B cell (primary cell): Measurements from ENCODE around the gene SLC38A5. TPM values are rescaled to one million over a fixed set of nuclear protein-coding genes. Genes with fewer than 3 reads are reported as not detected.

ENCODE experiments used
- ATAC-seq: fragments of 200-7000 bp; cut with Tn5 transposase; one replicate; pipeline ENCODE4 v1.10.0; 2021; ENCODE audit warnings: low read depth, mild to moderate bottlenecking, moderate number of reproducible peaks, moderate library complexity
- CTCF ChIA-PET: fragments of 350-600 bp; sonication (Branson Sonifier 250); formaldehyde crosslinking; loops from one replicate; lab custom pipeline; 2021; ENCODE audit warnings: antibody characterized with exemption, inconsistent platforms; lab: Charles Lee
- POLR2A ChIA-PET: fragments of 350-600 bp; sonication (Branson Sonifier 250); formaldehyde crosslinking; loops from one replicate; lab custom pipeline; 2021; ENCODE audit warnings: antibody characterized with exemption; lab: Charles Lee
- DNase-seq: peaks from one replicate; pipeline ENCODE4 v3.0.0; 2013
- H2AFZ ChIP-seq: 2 replicates; pipeline ENCODE4 v1.6.1; 2012; ENCODE audit warnings: mild to moderate bottlenecking, low read depth, low read length; ENCODE audit not compliant: insufficient read depth, poor library complexity, severe bottlenecking
- H3K27ac ChIP-seq, 2 donors: 1 replicate in 1 of 2; 2 replicates in 1 of 2; pipeline ENCODE4 v1.5.1; 2012 to 2013; ENCODE audit warnings: low read length in 2 of 2, mild to moderate bottlenecking in 2 of 2, moderate library complexity in 1 of 2
- H3K27me3 ChIP-seq, 4 experiments: fragments of 200-600 bp in 1 of 4; sonication (generic) in 1 of 4; replicated peaks in 1 of 4; 1 replicate in 2 of 4; 2 replicates in 2 of 4; pipeline versions ENCODE4 v1.6.1 to v1.7.0; 2013 to 2016; ENCODE audit warnings: low read length in 3 of 4, mild to moderate bottlenecking in 2 of 4, mixed read lengths in 1 of 4, moderate library complexity in 1 of 4; ENCODE audit not compliant: insufficient read depth in 4 of 4, control insufficient read depth in 3 of 4; ENCODE audit errors: control extremely low read depth in 1 of 4
- H3K36me3 ChIP-seq, 2 experiments: replicated peaks in 1 of 2; 1 replicate in 1 of 2; 2 replicates in 1 of 2; pipeline versions ENCODE4 v1.6.1 to v1.7.1; 2013; ENCODE audit warnings: low read length in 1 of 2; ENCODE audit not compliant: insufficient read depth in 2 of 2, control insufficient read depth in 1 of 2; ENCODE audit errors: control extremely low read depth in 1 of 2, extremely low read depth in 1 of 2
- H3K4me1 ChIP-seq, 2 donors: fragments of 200-600 bp in 1 of 2; sonication (generic) in 1 of 2; 1 replicate in 1 of 2; 2 replicates in 1 of 2; pipeline versions ENCODE4 v1.5.1 to v1.6.1; 2013 to 2017; ENCODE audit warnings: low read length in 2 of 2; ENCODE audit not compliant: control insufficient read depth in 2 of 2, insufficient read depth in 2 of 2
- H3K4me2 ChIP-seq: replicated peaks from 2 replicates; pipeline ENCODE3; 2012; ENCODE audit warnings: mild to moderate bottlenecking, low read depth, low read length; ENCODE audit not compliant: poor library complexity, severe bottlenecking
- H3K4me3 ChIP-seq, 5 experiments: fragments of 200-600 bp in 1 of 5; sonication (generic) in 1 of 5; 1 replicate in 3 of 5; 2 replicates in 2 of 5; pipeline versions ENCODE4 v1.5.1 to v1.7.0; 2011 to 2016; ENCODE audit warnings: low read length in 4 of 5, mild to moderate bottlenecking in 4 of 5, low read depth in 2 of 5, control low read depth in 1 of 5, moderate library complexity in 1 of 5; ENCODE audit not compliant: insufficient read depth in 1 of 5; ENCODE audit errors: control extremely low read depth in 1 of 5, extremely low read depth in 1 of 5
- H3K79me2 ChIP-seq: fragments of 200-600 bp; sonication (generic); one replicate; pipeline ENCODE4 v1.6.0; 2016; ENCODE audit warnings: low read length; ENCODE audit not compliant: control insufficient read depth, insufficient read depth
- H3K9ac ChIP-seq: fragments of 200-600 bp; sonication (generic); 2 replicates; pipeline ENCODE4 v1.6.1; 2017; ENCODE audit warnings: mild to moderate bottlenecking, low read length, moderate library complexity
- H3K9me3 ChIP-seq, 3 donors: one replicate each; pipeline versions ENCODE4 v1.6.1 to v1.7.1; 2013; ENCODE audit warnings: low read length in 2 of 3; ENCODE audit not compliant: control insufficient read depth in 2 of 3, insufficient read depth in 1 of 3; ENCODE audit errors: control extremely low read depth in 1 of 3
- H4K20me1 ChIP-seq: 2 replicates; pipeline ENCODE4 v1.6.0; 2012; ENCODE audit warnings: mild to moderate bottlenecking, low read length; ENCODE audit not compliant: insufficient read depth, control insufficient read depth, poor library complexity, severe bottlenecking
- H3K27ac Mint-ChIP-seq: one replicate; pipeline ENCODE4 v1.8.0; 2021; ENCODE audit warnings: mixed read lengths
- H3K27me3 Mint-ChIP-seq: one replicate; pipeline ENCODE4 v1.8.0; 2021; ENCODE audit warnings: mixed read lengths
- H3K4me1 Mint-ChIP-seq: one replicate; pipeline ENCODE4 v1.8.0; 2021; ENCODE audit warnings: mixed read lengths
- H3K4me3 Mint-ChIP-seq: one replicate; pipeline ENCODE4 v1.8.0; 2021; ENCODE audit warnings: mixed read lengths
- H3K9me3 Mint-ChIP-seq: one replicate; pipeline ENCODE4 v1.8.0; 2022; ENCODE audit warnings: mixed read lengths; ENCODE audit not compliant: insufficient read depth
- EZH2 ChIP-seq: IDR thresholded peaks from 2 replicates; pipeline ENCODE4 v1.6.1; 2012; ENCODE audit warnings: borderline replicate concordance, low read depth, mild to moderate bottlenecking, moderate library complexity, low read length; ENCODE audit not compliant: insufficient read depth, poor library complexity, severe bottlenecking
- WGBS: methylation state at CpG from one replicate; pipeline ENCODE4 v1.1.5; 2013; ENCODE audit warnings: missing lambda C conversion rate; ENCODE audit not compliant: insufficient coverage; 5-methylcytosine and 5-hydroxymethylcytosine counted together
- intact Hi-C: fragments of 100-400 bp; cut with micrococcal nuclease; formaldehyde crosslinking; loops from one replicate; pipeline ENCODE4 v1.10.0; 2022
- polyA plus RNA-seq: library from polyadenylated mRNA; depleted of rRNA; stranded (reverse); fragments of >200 nt; gene quantifications from 2 replicates; pipeline ENCODE4 v1.2.3, GENCODE V29; 2012
- total RNA-seq, 2 donors: library from RNA; stranded (reverse); fragments of 120-200 nt in 1 of 2; gene quantifications; 1 replicate in 1 of 2; 2 replicates in 1 of 2; pipeline versions ENCODE4 v1.2.3 to v1.2.4, GENCODE V29; 2013 to 2022
- TF ChIP-seq, protein P1 (sequence below): fragments of 200-600 bp; IDR thresholded peaks from one replicate; pipeline ENCODE4 v1.8.0; 2022; ENCODE audit warnings: antibody characterized with exemption, mild to moderate bottlenecking

SLC38A5 gene
- total and polyA plus RNA-seq, 2 donors (not counting 1 experiment from before 2014, with no cell fraction given): 14.8 to 21.6 TPM

DNA sequence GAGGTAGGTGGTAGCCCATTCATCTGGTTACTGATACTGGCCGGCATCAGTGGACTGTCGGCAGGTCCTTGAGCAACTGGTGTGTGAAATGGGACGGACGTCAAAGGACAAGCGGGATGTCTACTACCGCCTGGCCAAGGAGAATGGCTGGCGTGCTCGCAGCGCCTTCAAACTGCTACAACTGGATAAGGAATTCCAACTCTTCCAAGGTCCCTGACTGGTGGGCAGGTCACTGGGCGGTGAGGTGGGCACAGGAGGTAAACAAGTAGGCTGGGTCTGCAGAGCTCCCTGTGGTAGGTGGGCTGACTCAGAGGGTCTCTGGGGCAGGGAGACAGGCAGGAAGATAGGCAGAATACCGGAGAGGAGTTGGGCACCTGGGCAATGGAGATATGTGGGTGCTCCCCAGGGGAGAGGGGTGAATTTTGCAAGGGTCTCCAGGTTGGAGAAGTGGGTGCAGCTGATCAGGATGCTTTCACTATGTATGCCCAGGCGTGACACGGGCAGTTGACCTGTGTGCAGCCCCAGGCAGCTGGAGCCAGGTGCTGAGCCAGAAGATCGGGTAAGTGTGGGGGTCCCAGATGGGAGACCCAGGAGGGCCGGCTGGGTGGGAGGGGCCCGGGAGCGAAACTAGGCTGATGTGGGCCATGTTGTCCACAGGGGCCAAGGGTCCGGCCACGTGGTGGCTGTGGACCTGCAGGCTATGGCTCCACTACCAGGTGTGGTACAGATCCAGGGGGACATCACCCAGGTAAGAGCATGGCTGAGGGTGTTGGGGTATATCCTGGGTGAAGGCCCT, 8.1 kb upstream of the SLC38A5 start:
- no peak overlapping the region for H3K4me2 ChIP-seq
- H3K79me2 ChIP-seq: peaks cover 9% of the 10 kb centered on the region
- no peaks in the 10 kb centered on the region for H3K27me3 ChIP-seq
- no peaks in the 10 kb centered on the region for H3K9me3 ChIP-seq
- H3K9ac ChIP-seq: no peak overlapping the region
- no peak overlapping the region for H3K4me3 ChIP-seq
- DNase-seq (no peak), ATAC-seq (no peak)
- TF ChIP-seq EZH2: no peak
- TF ChIP-seq, protein P1, sequence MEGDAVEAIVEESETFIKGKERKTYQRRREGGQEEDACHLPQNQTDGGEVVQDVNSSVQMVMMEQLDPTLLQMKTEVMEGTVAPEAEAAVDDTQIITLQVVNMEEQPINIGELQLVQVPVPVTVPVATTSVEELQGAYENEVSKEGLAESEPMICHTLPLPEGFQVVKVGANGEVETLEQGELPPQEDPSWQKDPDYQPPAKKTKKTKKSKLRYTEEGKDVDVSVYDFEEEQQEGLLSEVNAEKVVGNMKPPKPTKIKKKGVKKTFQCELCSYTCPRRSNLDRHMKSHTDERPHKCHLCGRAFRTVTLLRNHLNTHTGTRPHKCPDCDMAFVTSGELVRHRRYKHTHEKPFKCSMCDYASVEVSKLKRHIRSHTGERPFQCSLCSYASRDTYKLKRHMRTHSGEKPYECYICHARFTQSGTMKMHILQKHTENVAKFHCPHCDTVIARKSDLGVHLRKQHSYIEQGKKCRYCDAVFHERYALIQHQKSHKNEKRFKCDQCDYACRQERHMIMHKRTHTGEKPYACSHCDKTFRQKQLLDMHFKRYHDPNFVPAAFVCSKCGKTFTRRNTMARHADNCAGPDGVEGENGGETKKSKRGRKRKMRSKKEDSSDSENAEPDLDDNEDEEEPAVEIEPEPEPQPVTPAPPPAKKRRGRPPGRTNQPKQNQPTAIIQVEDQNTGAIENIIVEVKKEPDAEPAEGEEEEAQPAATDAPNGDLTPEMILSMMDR: no peak
- peaks cover 0 to 19% of the 10 kb centered on the region in 2 experiments for H3K36me3 ChIP-seq
- H2AFZ ChIP-seq: no peak overlapping the region
- H3K4me1 Mint-ChIP-seq: peaks cover 26% of the 10 kb centered on the region
- H3K4me1 ChIP-seq: peaks cover 4 to 19% of the 10 kb centered on the region in 2 donors
- H3K27me3 Mint-ChIP-seq: no peaks in the 10 kb centered on the region
- intact Hi-C loops: loop anchor here (2.0 to 5.0 kb wide), 4 partner anchors 44 to 819 kb away; partner anchors contain the start of genes EBP, HDAC6 and UXT
- H3K27ac Mint-ChIP-seq: no peak overlapping the region
- no peaks in the 10 kb centered on the region for H4K20me1 ChIP-seq
- ChIA-PET CTCF (no interaction called here), POLR2A (no interaction called here)
- no peak overlapping the region for H3K4me3 Mint-ChIP-seq
- 97% methylated on average over 17 of the region's 19 CpGs for WGBS
- peak overlapping the region in 1 of 2 donors; percentile 78 for H3K27ac ChIP-seq
- H3K9me3 Mint-ChIP-seq: no peaks in the 10 kb centered on the region

DNA sequence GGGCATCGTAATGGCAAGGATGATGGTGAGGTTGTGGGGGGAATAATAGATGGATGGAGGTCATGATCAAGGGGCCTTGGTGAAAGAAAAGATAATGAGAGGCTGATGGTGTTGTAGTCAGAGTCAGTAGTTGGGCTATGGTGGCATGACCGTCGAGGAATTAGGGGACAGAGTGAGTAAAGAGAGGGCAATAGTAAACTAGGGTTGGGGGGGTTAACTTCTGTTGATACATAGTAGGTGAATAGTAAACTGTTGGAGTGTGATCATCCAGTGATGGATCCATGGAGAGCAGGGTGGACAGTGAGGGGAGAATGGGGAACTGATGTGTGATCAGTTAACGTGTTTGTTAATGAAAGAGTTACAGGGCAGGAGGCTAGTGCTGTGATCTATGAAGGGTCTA, 6.9 kb upstream of the SLC38A5 start:
- H3K4me1 ChIP-seq: peaks cover 4 to 19% of the 10 kb centered on the region in 2 donors
- H3K9me3 ChIP-seq: no peaks in the 10 kb centered on the region
- CTCF ChIA-PET: interaction anchor here (0.6 kb wide), 1 partner anchor 814 kb away, joined by 3 read pairs; no protein-coding TSS in a partner anchor
- peaks cover 0 to 10% of the 10 kb centered on the region in 2 experiments for H3K36me3 ChIP-seq
- H3K27ac ChIP-seq: peak overlapping the region in 1 of 2 donors; percentile 78
- H3K9me3 Mint-ChIP-seq: no peaks in the 10 kb centered on the region
- peaks cover 9% of the 10 kb centered on the region for H3K79me2 ChIP-seq
- peak overlapping the region; percentile 46 to 83 (median 70) for H3K4me3 ChIP-seq
- H4K20me1 ChIP-seq: no peaks in the 10 kb centered on the region
- intact Hi-C loops: loop anchor here (1.0 to 5.0 kb wide), 6 partner anchors 31 to 818 kb away; partner anchors contain the start of genes EBP, HDAC6, PORCN and UXT
- H3K27me3 Mint-ChIP-seq: no peaks in the 10 kb centered on the region
- no peak for TF ChIP-seq EZH2
- TF ChIP-seq, protein P1: no peak
- peak overlapping the region; percentile 86 for H3K4me3 Mint-ChIP-seq
- peak overlapping the region; percentile 78 for H3K27ac Mint-ChIP-seq
- POLR2A ChIA-PET: interaction anchor here (1.4 kb wide), 1 partner anchor 62 kb away, joined by 9 read pairs; the partner anchor contains the start of gene TBC1D25
- 69% methylated on average over 3 of the region's 4 CpGs for WGBS
- H2AFZ ChIP-seq: peak overlapping the region; percentile 79
- H3K27me3 ChIP-seq: no peaks in the 10 kb centered on the region
- peak overlapping the region; percentile 77 for H3K9ac ChIP-seq
- H3K4me1 Mint-ChIP-seq: peaks cover 26% of the 10 kb centered on the region
- ATAC-seq: no peak
- no peak for DNase-seq
- peak overlapping the region; percentile 77 for H3K4me2 ChIP-seq
